Epithelial cell of alveolus of lung (primary cell): ENCODE measurements around the gene NPAP1. TPM values are rescaled to one million over a fixed set of nuclear protein-coding genes. Genes with fewer than 3 reads are reported as not detected.

Source experiments
- total RNA-seq: library from RNA; depleted of rRNA; stranded (reverse); fragments of >200 nt; gene quantifications from 2 replicates; pipeline ENCODE4 v1.2.1, GENCODE V29; 2015

NPAP1 gene
- not detected in 2 replicates for total RNA-seq

GRCh38 chr15:24675332-24676144, at the start of gene NPAP1:
NPAP1 (plus strand) TSS chr15:24675775; CDS start chr15:24675868, 93 bp downstream.

